ENCODE results near the gene PLAU.
A peak's percentile ranks its signal among the peaks of the same experiment; 100 is the strongest.
"Not testable (repeated sequence)": the region's sequence is repeated elsewhere in the genome, so short reads cannot be mapped to it uniquely, and the experiment has no call there.

PLAU gene

DNA sequence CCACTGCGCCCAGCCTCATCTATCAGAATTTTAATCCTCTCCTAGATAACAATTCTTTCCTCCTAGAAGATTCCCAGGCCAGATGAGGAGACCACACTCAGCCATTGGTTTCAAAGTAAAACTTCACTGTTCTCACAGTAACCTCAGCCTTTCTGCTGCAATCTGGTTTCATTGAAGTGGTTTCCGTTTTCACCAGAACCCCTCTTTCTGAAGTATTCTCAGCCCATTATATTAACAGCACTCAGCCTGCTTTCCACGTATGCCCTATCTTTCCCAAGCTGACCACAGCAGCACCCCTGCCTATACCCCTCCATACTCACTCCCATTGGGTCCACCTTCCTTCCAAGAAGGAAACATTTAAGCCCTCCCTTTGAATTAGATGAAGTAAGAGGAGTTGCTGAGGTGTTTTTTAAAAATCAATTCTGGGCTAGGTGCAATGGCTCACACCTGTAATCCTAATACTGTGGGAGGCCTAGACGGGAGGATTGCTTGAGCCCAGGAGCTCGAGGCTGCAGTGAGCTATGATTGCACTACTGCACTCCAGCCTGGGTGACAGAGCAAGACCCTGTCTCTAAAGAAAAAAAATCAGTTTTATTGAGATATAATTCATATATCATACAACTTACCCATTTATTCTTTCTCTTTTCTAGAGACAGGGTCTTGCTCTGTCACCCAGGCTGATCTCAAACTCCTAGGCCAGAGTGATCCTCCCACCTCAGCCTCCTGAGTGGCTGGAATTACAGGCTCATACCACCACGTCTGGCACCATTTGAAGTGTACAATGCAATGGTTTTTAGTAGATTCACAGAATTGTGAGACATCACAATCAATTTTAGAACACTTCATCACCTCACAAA lies 11.3 kb downstream of the PLAU start:
- DNase-seq (ENCODE audit: low spot score) = no peak

DNA sequence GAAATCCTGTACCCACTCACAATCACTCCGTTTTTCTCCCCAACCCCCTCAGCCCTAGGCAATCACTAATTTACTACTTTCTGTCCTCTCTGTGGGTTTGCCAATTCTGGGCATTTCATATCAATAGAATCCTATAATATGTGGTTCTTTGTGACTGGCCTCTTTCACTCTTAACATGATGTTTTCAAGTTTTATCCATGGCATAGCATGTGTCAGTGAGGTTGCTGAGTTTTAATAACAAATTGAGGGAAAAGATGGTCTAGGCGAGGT lies 11.9 kb downstream of the PLAU start:
- no peak for DNase-seq (ENCODE audit: low spot score)

DNA sequence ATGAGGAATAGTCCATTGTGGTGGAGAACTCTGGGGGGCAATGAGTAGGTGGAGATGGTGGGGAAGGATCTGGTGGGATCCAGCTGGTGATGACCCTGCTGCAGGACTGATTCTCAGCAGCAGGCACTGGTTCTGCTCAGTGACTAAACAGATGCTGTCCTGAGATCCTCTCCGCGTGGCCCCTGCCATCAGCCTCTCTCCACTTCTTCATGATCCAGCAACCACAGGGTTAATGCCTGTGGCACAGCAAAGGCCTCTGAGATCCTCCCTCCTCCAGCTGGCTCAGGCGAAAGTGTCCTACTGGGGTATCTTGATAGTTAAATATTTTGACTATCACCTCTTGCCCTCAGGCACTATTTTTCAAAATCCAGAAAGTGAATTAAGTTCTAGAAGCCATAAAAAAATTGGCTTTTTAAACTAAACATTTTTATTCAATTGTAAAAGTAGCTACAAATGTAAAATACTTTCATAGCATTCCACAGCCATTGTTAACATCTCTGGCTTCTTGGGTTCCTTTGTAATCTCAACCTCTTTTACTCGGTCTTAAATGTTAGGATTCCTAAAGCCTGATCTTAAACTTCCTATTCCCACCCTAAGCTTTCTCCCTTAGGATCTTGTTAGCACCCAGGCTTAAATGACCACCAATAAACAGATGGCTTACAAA lies 13.1 kb downstream of the PLAU start:
- no peak for DNase-seq (ENCODE audit: low spot score)

DNA sequence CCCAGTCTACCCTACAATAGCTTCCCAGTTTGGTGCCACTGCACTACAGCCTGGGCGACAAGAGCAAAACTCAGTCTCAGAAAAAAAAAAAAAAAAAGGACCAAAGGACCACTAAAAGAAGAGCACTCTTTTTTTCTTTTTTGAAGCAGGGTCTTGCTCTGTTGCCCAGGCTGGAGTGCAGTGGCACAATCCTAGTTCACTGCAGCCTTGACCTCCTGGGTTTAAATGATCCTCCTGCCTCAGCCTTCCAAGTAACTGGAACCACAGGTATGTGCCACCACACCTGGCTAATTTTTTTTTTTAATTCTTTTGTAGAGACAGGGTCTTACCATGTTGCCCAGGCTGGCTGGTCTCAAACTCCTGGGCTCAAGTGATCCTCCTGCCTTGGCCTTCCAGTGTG lies 14.0 kb downstream of the PLAU start:
- no peak for DNase-seq (ENCODE audit: low spot score)

DNA sequence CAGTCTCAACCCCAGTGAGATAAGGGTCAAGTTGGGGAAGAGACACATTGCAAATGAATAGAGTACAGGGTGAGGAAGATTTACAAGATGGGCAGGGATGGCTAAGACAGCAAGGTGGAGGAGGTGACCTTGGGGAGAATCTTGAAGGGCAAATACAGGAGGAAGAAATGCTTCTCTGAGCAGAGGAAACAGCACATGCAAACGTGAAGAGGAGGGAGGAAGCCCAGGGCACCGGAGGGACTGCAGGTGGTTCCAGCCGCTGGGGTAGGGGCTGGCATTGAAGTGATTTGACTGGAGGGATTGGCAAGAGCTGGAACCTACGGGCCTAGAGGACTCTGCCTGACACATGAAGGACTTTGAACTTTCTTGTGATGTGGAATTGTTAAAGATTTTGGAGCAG lies 14.6 kb downstream of the PLAU start:
- DNase-seq (ENCODE audit: low spot score) = no peak

DNA sequence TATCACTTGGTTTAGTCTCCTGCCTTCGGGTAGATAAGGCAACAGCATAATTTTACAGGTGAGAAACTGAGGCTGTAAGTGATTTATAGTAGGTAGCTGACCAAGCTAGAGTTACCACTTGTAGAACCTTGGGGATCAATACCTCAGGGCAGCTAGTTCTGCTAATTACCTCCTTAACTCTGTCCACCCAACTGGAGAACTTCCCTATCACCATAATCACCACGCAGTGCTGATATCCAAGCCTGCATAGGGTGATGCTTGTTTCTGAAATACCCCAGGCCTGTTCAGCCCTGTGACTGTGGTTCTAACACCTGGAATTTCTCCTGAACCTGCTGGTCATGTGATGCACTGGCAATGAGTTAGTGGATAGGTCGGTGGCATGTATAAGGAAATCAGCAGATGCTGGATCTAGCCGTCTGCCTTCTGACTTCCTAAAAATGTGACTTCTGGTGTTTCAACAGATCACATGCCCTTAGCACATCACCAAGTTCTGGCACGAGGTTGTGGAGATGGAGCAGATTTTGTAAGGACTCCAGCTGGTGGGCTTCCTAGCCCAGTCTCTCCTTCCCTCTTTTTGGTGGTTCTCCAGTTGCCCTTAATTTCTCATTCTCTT lies 15.3 kb downstream of the PLAU start:
- DNase-seq (ENCODE audit: low spot score) = no peak

DNA sequence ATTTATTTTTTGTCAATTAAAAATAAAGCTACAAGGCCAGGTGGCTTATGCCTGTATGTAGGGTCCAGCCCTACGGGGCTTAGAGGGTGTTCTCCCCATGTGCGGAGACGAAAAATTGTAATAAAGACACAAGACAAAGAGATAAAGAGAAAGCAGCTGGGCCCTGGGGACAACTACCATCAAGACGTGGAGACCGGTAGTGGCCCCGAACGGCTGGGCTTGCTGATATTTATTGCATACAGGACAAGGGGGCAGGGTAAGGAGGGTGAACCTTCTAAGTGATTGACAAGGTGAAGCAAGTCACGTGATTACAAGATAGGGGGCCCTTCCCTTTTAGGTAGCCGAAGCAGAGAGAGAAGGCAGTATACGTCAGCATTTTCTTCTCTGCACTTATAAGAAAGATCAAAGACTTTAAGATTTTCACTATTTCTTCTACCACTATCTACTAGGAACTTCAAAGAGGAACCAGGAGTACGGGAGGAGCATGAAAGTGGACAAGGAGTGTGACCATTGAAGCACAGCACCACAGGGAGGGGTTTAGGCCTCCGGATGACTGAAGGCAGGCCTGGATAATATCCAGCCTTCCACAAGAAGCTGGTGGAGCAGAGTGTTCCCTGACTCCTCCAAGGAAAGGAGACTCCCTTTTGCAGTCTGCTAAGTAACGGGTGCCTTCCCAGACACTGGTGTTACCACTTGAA lies 19.8 kb downstream of the PLAU start:
- not testable (repeated sequence) for DNase-seq (ENCODE audit: low spot score)

DNA sequence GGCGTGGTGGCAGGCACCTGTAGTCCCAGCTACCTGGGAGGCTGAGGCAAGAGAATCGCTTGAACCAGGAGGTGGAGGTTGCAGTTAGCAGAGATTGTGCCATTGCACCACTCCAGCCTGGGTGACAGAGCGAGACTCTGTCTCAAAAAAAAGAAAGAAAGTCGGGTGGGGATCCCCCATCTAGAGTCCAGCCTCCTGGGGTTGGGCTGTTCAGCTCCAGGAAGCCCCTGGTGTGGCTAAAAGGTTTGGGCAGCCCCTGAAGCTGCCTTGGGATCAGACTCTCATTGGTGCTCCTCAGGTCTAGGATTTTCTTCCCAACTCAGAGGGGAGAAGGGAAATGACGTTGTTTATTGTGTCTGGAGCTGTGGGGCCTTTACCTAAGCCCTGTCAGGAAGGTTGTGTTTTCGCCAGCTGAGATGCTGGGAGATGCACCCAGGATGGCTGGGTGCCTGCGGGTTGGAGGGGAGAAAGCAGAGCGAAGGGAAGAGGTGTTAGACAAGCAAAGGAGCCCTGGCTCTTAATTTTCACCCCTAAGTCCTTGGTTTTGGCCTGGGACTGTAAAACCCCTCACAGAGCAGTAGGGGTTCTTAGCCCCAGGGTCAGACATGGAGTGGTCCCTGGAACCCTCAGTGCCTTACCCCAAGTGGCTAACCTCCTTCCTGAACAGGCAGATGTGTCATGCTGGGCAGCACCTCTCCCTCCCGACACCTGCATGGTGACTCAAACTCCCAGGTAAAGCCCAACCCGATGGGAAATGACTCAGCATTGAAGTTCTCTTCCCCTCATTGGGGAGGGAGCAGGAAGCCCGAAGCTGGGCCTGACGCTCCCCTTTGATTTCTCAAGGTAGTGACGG lies 21.1 kb downstream of the PLAU start:
- no peak for DNase-seq (ENCODE audit: low spot score)

DNA sequence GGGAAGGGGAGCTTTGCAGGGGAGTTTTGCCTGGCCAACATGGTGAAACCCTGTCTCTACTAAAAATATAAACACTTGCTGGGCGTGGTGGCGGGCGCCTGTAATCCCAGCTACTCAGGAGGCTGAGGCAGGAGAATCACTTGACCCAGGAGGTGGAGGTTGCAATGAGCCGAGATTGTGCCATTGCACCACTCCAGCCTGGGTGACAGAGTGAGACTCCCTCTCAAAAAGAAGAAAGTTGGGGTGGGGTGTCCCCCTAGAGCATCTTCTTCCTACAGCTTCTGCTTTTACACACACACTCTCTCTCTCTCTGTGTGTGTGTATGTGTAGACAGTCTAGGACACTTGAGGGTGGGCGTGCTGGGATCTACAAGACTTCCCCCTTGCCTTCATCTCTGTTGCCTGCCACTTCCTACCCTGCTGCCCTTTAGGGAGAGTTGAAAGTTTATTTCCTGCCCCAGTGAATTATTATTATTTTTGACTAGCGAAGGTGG lies 21.7 kb downstream of the PLAU start:
- DNase-seq (ENCODE audit: low spot score) = no peak

DNA sequence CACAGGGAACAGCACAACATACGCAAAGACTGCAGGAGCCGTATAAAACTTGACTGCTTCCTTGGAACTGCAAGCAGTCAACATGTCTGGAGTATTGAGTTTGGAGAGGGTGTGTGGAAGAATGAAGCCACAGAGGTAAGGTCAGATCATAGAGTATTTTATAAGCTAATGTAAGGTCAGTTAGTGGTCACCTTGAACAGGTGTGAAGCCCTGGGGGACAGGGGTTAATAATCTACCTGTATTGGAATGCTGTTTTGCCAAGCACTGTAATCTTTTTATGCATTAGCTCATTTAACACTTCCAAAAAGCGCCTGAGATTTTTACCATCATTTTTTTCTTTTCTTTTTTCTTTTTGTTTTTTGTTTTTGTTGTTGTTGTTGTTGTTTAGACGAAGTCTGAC lies 23.1 kb downstream of the PLAU start:
- no peak for DNase-seq (ENCODE audit: low spot score)

DNA sequence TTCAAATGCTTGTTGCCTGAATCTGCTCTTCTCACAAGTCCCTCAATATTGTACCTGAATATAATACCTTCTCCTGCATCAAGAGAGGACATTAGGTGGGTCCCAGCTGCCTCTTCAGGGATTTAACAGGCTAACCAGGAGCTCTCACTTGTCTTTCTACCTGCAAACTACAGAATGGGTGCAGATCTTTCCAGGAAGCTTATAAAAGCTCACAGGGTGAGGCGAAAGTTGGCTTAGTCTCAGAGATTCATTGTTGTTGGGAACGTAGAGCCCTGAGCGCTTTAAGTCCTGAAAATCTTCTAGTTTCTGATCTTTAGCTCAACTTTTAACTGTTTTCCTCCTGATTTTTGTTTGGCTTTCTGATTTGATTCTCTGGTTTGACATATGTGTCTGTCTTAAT lies 25.0 kb downstream of the PLAU start:
- no peak for DNase-seq (ENCODE audit: low spot score)

DNA sequence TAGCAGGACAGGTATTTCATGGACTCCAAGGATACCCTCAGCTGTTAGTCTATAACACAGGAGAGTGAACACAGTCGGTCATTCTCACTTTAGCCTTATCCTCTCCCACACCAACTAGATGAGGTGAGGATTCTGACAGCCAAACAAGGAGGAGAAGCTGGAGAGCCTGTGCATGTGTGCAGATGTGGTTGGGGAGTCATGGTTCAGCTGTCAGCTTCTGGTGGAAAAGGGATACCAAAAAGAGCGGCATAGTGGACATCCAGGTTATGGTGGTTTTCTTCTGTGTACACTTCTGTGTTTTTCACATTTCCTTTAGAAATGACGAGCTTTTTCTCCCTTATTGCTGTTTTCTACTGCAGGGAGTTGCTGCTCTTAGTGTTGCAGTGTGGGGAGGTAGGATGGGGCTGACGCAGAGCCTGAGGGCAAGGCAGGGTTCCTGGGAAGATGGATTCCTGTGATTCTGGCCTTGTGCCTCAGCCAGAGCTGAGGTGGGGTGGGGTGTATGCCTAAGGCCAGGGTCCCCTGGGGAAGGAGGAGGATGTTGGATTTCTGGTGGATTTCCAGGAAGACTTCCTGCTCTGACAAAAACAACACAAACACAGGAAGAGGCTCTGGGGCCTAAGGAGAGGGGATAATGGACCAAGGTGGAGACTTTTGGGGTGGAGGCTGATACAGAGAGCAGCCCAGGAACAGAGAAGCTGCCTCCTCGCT lies 26.6 kb downstream of the PLAU start:
- DNase-seq (ENCODE audit: low spot score) = no peak

DNA sequence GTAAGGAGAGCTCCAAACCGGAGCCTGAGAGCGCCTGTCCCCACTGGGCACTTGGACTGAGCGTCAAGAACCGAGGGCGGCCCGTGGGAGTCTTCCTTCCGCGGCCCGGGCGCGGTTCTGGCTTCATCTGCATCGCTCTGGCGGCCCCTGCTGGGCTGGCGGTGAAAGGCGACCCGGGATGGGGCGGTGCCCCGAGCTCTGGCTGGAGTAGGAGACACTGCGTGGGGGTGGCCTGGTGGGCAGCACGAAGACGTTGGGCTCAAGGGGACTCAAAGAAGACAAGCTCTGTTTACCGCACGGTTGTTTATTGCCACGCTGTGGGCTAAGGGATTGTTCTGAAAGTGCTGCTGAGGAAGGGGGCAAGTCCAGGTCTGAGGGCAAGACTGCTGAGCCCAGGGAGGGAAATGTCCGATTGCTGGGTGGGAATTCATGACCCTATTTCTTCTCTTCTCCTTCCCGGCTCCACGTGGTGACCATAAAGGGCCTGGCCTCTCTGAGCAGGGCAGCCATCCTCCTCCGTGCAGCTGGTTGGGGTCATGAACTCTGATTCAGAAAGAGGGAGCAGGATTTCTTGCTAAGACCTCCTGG lies 29.8 kb downstream of the PLAU start:
- peak; percentile 91 for DNase-seq (ENCODE audit: low spot score)

DNA sequence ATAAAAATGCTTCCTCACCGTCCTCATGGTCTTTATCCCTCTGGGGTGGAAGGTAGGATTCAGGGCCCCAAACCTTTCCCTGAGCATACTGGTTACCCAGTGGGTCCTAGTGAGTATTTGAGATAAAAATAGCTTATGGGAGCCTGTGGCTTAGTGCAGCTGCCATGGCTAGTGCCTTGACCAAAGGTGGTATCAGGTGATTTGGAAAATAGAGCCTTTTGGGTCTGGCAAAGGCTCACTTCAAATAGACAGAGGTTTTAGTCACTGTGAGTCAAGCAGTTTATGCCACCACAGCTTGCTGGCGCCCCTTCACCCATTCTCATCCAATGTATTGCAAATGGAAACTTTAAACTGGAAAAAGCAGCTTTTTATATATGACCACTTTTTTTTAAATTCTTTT lies 30.4 kb downstream of the PLAU start:
- DNase-seq (ENCODE audit: low spot score) = no peak

DNA sequence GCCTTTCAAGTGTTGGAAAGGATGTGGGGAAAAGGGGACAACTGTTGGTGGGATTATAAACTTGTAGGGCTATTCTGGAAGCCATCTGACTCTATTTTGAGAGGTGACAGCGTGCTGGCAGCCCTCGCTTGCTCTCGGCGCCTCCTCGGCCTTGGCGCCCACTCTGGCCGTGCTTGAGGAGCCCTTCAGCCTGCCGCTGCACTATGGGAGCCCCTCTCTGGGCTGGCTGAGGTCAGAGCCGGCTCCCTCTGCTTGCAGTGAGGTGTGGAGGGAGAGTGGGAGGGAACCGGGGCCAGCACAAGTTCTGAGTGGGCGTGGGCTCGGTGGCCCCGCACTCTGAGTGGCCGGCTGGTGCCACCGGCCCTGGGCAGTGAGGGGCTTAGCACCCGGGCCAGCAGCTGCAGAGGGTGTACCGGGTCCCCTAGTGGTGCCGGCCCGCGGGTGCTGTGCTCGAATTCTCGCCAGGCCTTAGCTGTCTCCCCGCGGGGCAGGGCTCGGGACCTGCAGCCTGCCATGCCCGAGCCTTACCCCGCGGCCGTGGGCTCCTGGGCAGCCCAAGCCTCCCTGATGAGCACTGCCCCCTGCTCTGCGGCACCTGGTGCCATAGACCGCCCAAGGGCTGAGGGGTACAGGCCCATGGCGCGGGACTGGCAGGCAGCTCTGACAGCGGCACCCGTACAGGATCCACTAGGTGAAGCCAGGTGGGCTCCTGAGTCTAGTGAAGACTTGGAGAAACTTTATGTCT lies 33.6 kb downstream of the PLAU start:
- DNase-seq (ENCODE audit: low spot score) = no peak

DNA sequence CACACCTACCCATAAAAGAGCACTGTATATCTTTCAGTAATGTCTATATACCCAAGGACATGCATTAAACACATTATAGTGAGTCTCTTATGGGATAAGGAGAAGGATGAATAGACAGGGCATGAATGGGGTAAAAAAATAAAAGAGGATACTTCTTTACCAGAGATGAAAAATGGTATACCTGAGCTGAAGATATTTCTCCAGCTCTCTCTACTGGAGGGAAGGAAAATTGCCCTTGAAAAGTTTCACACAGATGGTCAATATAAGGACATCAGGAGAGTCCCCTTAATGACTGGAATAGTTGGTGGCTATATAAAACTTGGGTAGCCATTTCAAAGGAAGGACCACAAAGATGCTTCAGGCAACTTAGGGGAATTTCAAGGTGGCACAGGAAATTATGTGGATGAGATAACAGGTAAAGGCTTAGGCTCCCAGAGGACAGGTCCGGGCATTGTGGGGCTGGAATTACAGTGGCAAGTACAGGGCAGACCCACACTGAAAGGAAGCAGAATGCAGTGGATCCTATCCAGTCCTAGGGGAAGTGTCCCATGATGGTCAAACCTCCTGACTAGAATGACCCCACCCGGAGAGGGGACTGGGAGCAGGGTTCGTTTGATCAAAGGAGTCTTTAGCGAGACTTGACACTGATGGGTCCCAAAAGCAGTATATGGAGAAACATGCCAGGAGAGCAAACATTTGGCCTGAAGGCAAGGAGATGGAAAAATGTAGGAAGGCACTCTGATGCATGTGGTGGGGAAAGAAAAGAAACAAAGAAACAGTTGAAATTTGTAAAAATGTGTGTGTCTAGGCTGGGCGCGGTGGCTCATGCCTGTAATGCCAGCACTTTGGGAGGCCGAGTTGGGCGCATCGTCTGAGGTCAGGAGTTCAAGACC lies 35.6 kb downstream of the PLAU start:
- DNase-seq (ENCODE audit: low spot score) = no peak

DNA sequence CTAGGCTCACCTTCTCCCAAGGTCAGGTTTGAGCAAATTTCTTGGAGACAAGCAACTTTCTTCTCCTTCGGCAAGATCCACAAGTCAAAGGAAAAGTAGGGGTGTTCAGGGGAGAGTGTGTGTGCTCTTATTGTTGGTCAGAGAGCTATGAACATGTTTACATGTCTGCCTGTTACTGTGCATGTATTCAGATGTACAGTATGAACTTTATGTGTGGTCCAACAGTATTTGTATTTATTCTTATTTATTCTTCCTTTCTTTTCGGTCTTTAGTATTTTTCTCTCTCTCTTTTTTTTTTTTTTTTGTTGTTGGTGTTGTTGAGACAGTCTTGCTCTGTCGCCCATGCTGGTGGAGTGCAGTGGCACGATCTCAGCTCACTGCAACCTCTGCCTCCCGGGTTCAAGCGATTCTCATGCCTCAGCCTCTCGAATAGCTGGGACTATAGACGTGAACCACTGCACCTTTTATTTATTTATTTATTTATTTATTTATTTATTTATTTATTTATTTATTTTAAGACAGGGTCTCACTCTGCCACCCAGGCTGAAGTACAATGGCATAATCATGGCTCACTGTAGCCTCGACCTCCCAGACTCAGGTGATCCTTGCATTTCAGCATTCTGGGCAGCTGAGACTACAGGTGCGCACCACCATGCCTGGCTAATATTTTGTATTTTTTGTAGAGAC lies 38.2 kb downstream of the PLAU start:
- DNase-seq (ENCODE audit: low spot score) = no peak
